HCT116 (cell line): ENCODE measurements around the gene TEX30.

ENCODE experiments used
- CBX3 ChIP-seq: IDR thresholded peaks from 2 replicates; pipeline ENCODE4 v1.6.1; 2012; ENCODE audit warnings: low read depth
- ELF1 ChIP-seq: IDR thresholded peaks from 2 replicates; pipeline ENCODE4 v1.6.1; 2012; ENCODE audit warnings: low read depth, borderline replicate concordance
- EZH2 ChIP-seq: fragments of 200-600 bp; sonication (generic); IDR thresholded peaks from 2 replicates; pipeline ENCODE4 v1.6.1; 2017; ENCODE audit warnings: antibody characterized with exemption, mixed run types
- JUND ChIP-seq: IDR thresholded peaks from 2 replicates; pipeline ENCODE4 v1.6.1; 2012
- POLR2A ChIP-seq: IDR thresholded peaks from 2 replicates; pipeline ENCODE4 v1.7.0; 2011; ENCODE audit warnings: borderline replicate concordance; ENCODE audit not compliant: insufficient read depth, insufficient read length; ENCODE audit errors: extremely low read depth
- POLR2AphosphoS5 ChIP-seq: IDR thresholded peaks from 2 replicates; pipeline ENCODE4 v1.6.1; 2011; ENCODE audit warnings: mild to moderate bottlenecking, low read depth, low read length, moderate library complexity
- RAD21 ChIP-seq: IDR thresholded peaks from 2 replicates; pipeline ENCODE4 v1.6.1; 2012; ENCODE audit warnings: low read depth, mild to moderate bottlenecking
- REST ChIP-seq: IDR thresholded peaks from 2 replicates; pipeline ENCODE4 v1.6.1; 2012; ENCODE audit warnings: low read depth
- SIN3A ChIP-seq: IDR thresholded peaks from 2 replicates; pipeline ENCODE4 v1.6.1; 2012; ENCODE audit warnings: low read depth
- ZFX ChIP-seq: fragments of 450-650 bp; IDR thresholded peaks from 2 replicates; pipeline ENCODE4 v1.6.1; 2017
- ZNF274 ChIP-seq: fragments of 200-500 bp; sonication (Bioruptor generic); IDR thresholded peaks from 2 replicates; pipeline ENCODE4 v1.6.1; 2014; ENCODE audit warnings: mild to moderate bottlenecking, low read depth, low read length, inconsistent platforms
- TF ChIP-seq, protein P1 (sequence below): IDR thresholded peaks from 2 replicates; pipeline ENCODE4 v1.6.1; 2012
- TF ChIP-seq, protein P2 (sequence below), 3 experiments: fragments of 200-600 bp in 1 of 3; sonication (generic) in 1 of 3; IDR thresholded peaks in 2 of 3; conservative IDR thresholded peaks in 1 of 3; 2 replicates each; pipeline ENCODE4 v1.5.1; 2012 to 2017; ENCODE audit warnings: low read depth in 2 of 3, low read length in 2 of 3, antibody characterized with exemption in 1 of 3, borderline replicate concordance in 1 of 3, control low read depth in 1 of 3, mild to moderate bottlenecking in 1 of 3, mixed read lengths in 1 of 3, mixed run types in 1 of 3, moderate library complexity in 1 of 3; ENCODE audit not compliant: insufficient read depth in 1 of 3

GRCh38 chr13:102788683-102789082, 15.1 kb upstream of the TEX30 start:
- TF ChIP-seq, protein P1, sequence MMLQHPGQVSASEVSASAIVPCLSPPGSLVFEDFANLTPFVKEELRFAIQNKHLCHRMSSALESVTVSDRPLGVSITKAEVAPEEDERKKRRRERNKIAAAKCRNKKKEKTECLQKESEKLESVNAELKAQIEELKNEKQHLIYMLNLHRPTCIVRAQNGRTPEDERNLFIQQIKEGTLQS, result no peak
- TF ChIP-seq, protein P2, sequence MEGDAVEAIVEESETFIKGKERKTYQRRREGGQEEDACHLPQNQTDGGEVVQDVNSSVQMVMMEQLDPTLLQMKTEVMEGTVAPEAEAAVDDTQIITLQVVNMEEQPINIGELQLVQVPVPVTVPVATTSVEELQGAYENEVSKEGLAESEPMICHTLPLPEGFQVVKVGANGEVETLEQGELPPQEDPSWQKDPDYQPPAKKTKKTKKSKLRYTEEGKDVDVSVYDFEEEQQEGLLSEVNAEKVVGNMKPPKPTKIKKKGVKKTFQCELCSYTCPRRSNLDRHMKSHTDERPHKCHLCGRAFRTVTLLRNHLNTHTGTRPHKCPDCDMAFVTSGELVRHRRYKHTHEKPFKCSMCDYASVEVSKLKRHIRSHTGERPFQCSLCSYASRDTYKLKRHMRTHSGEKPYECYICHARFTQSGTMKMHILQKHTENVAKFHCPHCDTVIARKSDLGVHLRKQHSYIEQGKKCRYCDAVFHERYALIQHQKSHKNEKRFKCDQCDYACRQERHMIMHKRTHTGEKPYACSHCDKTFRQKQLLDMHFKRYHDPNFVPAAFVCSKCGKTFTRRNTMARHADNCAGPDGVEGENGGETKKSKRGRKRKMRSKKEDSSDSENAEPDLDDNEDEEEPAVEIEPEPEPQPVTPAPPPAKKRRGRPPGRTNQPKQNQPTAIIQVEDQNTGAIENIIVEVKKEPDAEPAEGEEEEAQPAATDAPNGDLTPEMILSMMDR (IDR thresholded peaks at IDR 0.05 in 2 of 3, conservative IDR thresholded peaks at IDR 0.05 in 1 of 3; ENCODE audit: borderline replicate concordance in 1 of 3, insufficient read depth in 1 of 3, low read depth in 2 of 3, low read length in 2 of 3), result no peak
- TF ChIP-seq POLR2A, result no peak
- no peak for TF ChIP-seq JUND
- TF ChIP-seq EZH2, result no peak
- TF ChIP-seq ZNF274, result no peak
- TF ChIP-seq ZFX, result no peak
- no peak for TF ChIP-seq POLR2AphosphoS5
- no peak for TF ChIP-seq SIN3A
- TF ChIP-seq ELF1, result no peak
- no peak for TF ChIP-seq CBX3
- TF ChIP-seq REST, result no peak
- no peak for TF ChIP-seq RAD21
